GM21786 (cell line): Measurements from ENCODE around the gene NDUFS8.

Experiments
- ATAC-seq: cut with Tn5 transposase; IDR thresholded peaks from one replicate; pipeline ENCODE4 v1.9.1; 2021; ENCODE audit not compliant: unreplicated experiment

Gene NDUFS8

DNA sequence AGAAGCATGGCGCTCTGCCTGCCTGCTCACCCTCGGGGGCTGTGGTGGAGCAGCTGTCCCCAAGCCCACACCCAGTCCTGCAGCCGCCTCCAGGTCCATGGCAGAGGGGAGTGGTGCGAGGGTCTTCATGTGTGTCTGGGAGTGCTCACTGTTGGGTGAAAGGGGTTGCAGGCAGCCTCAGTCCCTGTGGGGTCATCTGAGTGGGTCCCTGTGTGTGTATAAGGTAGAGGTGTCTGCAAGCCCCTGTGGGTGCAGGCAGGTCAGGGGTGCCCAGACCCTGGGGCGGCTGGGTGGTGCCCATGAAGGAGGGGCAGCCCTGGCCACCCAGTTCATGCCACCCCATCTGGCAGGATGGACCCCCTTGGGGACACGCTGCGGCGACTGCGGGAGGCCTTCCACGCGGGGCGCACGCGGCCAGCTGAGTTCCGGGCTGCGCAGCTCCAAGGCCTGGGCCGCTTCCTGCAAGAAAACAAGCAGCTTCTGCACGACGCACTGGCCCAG lies 15.5 kb upstream of the NDUFS8 start:
- no peak for ATAC-seq

GRCh38 chr11:68015467-68015866 lies 15.0 kb upstream of the NDUFS8 start:
- ATAC-seq: no peak

GRCh38 chr11:68016161-68016903 lies 14.1 kb upstream of the NDUFS8 start:
- no peak for ATAC-seq

- no peak for ATAC-seq
These were observed 13.3 kb upstream of the NDUFS8 start for GRCh38 chr11:68016904-68017817.

DNA sequence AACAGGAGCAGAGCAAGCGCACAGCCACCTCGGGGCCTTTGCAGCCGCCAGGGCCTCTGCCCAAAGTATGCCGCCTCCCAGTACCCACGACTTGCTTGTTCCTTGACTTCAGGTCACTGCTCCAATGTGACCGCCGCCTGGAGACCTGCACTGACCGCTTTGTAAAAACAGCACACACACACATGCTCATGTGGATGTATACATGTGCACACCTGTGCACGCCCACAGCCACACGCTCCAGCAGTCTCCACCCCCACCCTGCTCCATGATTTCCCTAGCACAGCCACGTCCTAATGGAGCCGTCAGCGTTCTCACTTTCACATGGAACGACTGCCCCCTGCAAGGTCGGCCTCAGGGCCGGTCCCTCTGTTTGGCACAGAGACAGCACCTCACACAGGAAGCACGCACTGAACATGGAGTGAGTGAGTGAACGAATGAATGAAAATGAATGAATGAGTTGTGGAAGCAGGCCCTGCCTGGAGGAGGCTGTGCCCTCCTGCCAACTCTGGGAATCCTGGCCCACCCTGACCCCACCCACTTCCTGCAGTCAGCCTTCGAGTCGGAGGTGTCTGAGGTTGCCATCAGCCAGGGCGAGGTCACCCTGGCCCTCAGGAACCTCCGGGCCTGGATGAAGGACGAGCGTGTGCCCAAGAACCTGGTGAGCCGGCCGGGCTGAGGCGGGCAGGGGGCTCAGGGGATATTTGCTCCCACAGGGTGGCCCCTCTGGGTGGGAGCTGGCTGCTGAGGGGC lies 12.3 kb upstream of the NDUFS8 start:
- no peak for ATAC-seq

- no peak for ATAC-seq
These were observed 11.7 kb upstream of the NDUFS8 start for GRCh38 chr11:68018730-68019190.

GRCh38 chr11:68019486-68019885 lies 11.0 kb upstream of the NDUFS8 start:
- ATAC-seq: no peak

DNA sequence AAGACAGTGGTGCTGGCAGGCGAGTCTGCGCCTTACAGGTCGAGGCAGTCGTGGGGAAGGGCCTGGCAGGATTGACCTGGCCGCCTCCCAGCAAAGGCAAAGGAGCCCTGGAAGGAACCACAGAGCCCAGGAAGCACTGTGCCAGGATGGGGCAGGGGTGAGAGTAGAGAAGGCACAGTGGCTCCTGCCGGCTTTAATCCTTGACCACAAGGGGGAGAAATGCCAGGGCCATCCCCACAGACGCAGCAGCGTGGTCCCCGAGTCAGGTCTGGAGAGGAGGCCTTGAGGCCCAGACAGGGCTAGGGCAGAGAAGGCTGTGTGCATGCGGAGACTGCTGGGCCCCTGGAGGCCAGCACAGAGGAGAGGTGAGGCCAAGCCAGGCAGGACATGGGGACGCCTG lies 9.9 kb upstream of the NDUFS8 start:
- ATAC-seq: no peak

GRCh38 chr11:68021167-68021787 lies 9.2 kb upstream of the NDUFS8 start:
- ATAC-seq: no peak

DNA sequence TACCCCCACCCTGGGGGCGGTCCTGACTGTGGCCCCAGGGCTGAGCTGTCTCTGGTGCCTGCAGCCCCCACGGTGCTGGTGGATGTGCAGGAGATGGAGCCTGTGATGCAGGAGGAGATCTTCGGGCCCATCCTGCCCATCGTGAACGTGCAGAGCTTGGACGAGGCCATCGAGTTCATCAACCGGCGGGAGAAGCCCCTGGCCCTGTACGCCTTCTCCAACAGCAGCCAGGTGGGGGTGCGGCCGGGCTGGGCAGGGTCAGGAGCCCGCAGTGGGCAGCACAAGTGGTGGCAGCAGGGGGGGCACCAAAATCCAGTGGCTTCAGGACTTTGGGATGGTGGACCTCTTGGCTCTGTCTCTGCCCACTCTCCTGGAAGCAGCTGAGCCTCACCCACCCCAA lies 8.0 kb upstream of the NDUFS8 start:
- ATAC-seq: no peak

- no peak for ATAC-seq
These were observed 6.0 kb upstream of the NDUFS8 start for GRCh38 chr11:68024508-68024907.

GRCh38 chr11:68025047-68025446 lies 5.4 kb upstream of the NDUFS8 start:
- ATAC-seq: no peak

- ATAC-seq: no peak
These were observed 3.9 kb upstream of the NDUFS8 start for GRCh38 chr11:68026391-68027105.

DNA sequence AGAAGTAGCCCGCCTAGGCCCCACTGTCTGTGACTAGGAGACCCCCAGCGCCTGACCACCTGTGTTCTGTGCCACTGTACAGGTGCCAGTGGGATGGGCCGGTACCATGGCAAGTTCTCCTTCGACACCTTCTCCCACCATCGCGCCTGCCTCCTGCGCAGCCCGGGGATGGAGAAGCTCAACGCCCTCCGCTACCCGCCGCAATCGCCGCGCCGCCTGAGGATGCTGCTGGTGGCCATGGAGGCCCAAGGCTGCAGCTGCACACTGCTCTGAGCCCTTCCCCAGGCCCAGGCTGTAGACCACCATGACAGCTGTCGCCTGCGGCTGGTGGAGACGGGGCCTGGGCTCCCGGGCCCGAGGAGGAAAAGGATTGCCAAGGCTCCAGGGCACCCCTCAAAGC lies 2.8 kb upstream of the NDUFS8 start:
- no peak for ATAC-seq

DNA sequence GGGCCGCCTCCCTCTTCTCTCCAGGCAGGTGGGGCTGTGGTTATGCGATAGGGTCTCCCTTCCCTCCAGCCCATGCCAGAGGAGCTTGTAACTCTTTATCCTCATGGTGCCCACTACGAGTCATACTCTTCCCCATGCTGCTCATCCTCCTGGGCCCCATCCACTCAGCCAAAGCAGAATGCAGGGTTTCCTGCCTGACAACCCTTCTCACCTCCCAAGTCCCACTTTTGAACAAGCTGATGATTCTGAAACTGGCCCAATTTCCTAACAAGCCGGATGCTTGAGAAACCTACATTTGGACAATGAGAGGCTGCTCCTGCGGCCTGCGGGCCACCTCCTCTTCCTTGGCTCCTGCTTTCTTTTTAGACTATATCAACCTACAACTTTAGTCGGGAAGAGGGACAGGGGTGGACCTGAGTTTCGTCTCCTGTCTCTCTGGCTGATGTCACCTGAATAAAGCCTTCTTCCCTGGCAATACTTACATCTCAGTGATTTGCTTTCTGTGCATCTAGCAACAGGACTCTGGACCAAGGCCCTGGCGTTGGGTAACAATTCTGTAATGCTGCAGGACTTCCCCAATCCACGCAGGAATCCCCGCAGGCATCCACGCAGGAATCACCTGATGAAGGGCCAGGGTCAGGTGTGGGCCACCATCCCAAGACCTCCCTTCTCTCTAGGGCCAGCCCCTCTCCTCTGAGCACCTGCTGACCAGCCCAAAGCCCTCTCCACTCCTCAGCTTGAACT lies 1.5 kb upstream of the NDUFS8 start:
- no peak for ATAC-seq

DNA sequence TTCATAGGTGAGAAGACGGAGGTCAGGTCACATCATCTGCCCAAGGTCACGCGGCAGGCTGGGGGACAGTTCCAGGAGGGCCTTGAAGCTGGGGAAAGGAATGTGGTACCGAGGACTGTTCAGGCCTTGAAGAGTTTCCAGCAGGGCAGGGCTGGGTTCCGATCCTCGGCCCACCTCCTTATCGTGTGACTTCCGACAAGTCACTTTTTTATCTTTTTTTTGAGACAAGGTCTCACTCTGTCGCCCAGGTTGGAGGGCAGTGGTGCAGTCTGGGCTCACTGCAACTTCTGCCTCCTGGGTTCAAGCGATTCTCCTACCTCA lies 623 bp downstream of the NDUFS8 start:
- ATAC-seq: no peak

DNA sequence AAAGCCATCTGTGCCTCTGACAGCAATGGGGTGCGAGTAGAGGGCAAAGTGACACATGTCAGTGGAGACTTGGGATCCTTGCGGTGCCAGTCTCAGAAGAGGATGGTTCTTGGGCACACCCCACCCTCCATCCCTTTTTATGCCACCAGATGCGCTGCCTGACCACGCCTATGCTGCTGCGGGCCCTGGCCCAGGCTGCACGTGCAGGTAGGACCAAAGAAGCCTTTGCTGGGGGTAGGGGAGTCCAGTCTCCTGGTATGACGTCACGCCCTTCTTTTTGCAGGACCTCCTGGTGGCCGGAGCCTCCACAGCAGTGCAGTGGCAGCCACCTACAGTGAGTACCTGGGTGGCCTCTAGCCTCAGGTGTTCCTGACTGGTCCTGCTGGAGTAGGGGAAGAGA lies 1.5 kb downstream of the NDUFS8 start:
- no peak for ATAC-seq

DNA sequence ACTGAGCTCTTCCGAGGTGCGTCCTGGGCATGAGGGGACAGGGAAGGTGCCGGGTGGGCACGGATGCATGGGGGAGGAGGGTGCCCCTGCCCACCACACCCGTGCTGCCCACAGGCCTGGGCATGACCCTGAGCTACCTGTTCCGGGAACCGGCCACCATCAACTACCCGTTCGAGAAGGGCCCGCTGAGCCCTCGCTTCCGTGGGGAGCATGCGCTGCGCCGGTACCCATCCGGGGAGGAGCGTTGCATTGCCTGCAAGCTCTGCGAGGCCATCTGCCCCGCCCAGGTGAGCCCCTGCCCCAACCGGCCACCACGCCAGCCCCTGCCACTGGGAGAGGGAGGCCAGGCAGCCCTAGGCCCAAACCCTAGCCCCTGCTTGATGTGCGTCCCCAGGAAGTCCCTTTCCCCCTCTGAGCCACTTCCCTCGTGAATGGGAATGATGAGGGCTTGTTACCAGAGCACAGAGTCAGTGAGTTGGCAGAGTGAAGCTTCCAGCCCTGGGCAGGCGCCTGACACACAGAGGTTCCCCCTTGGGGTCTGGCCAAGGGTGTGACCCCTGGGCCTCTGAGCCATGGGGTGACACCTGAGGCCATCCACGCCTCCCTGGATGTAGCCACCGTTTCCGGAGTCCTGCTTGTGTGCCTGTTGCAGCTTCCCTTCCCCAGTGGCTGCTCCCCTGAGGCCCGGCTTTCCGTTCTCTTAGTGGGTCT lies 2.7 kb downstream of the NDUFS8 start:
- no peak for ATAC-seq

GRCh38 chr11:68033708-68034045 lies 3.2 kb downstream of the NDUFS8 start:
- no peak for ATAC-seq
